Tibial nerve (tissue), 4 donors: Measurements from ENCODE around the gene HIGD2B. TPM values are rescaled to one million over a fixed set of nuclear protein-coding genes. Genes with fewer than 3 reads are reported as not detected.
A peak's percentile ranks its signal among the peaks of the same experiment; 100 is the strongest.

Source experiments
- DNase-seq, 2 donors: peaks; one replicate each; pipeline ENCODE4 v3.0.0-alpha.2; 2019; ENCODE audit warnings: low spot score in 2 of 2
- H3K27ac ChIP-seq, 4 donors: fragments of 200-600 bp; sonication (generic) in 3 of 4; one replicate each; pipeline ENCODE4 v1.5.1; 2017 to 2019; ENCODE audit warnings: mild to moderate bottlenecking in 1 of 4
- H3K27me3 ChIP-seq, 2 donors: fragments of 200-600 bp; sonication (generic) in 1 of 2; one replicate each; pipeline versions ENCODE4 v1.5.1 to v1.6.0; 2017 to 2019
- H3K36me3 ChIP-seq, 3 donors: fragments of 200-600 bp; sonication (generic); one replicate each; pipeline ENCODE4 v1.5.1; 2018 to 2019
- H3K4me1 ChIP-seq, 4 donors: fragments of 200-600 bp; sonication (generic) in 3 of 4; one replicate each; pipeline ENCODE4 v1.5.1; 2017 to 2019
- H3K4me3 ChIP-seq, 4 donors: fragments of 200-600 bp; sonication (generic) in 3 of 4; one replicate each; pipeline ENCODE4 v1.5.1; 2017 to 2019; ENCODE audit warnings: mild to moderate bottlenecking in 1 of 4, moderate library complexity in 1 of 4
- H3K9me3 ChIP-seq, 4 donors: fragments of 200-600 bp; sonication (generic) in 3 of 4; one replicate each; pipeline ENCODE4 v1.5.1; 2017 to 2019
- CTCF ChIP-seq, 5 experiments: fragments of 200-600 bp in 3 of 5; fragments of 450-650 bp in 2 of 5; sonication (generic) in 3 of 5; IDR thresholded peaks; one replicate each; pipeline ENCODE4 v1.5.1; 2016 to 2019; ENCODE audit warnings: antibody characterized with exemption in 5 of 5, mild to moderate bottlenecking in 3 of 5, moderate library complexity in 2 of 5
- EP300 ChIP-seq, 2 donors: sonication (generic); formaldehyde crosslinking; IDR thresholded peaks; one replicate each; pipeline ENCODE4 v1.6.1; 2017; ENCODE audit warnings: antibody characterized with exemption in 2 of 2, mild to moderate bottlenecking in 1 of 2
- POLR2A ChIP-seq, 2 donors: fragments of 450-650 bp; IDR thresholded peaks; one replicate each; pipeline ENCODE4 v1.6.1; 2017; ENCODE audit warnings: antibody characterized with exemption in 2 of 2, mild to moderate bottlenecking in 2 of 2, moderate library complexity in 2 of 2
- WGBS, 2 donors: methylation state at CpG; one replicate each; pipeline ENCODE4 v1.1.5; 2018; 5-methylcytosine and 5-hydroxymethylcytosine counted together
- total RNA-seq, 4 donors: library from RNA; depleted of rRNA; stranded (reverse); fragments of >200 nt; gene quantifications; one replicate each; pipeline ENCODE4 v1.1.0, GENCODE V29; 2016

HIGD2B gene
- total RNA-seq, 4 donors from 2014 or later: not detected

GRCh38 chr15:72690938-72691337 is 5.0 kb upstream of the HIGD2B start:
- H3K4me3 ChIP-seq: no peak overlapping the region
- no peak overlapping the region for H3K27ac ChIP-seq
- no peaks in the 10 kb centered on the region for H3K27me3 ChIP-seq
- no peak for DNase-seq
- TF ChIP-seq CTCF (IDR thresholded peaks at IDR 0.05) (no peak), POLR2A (IDR thresholded peaks at IDR 0.05) (no peak), EP300 (IDR thresholded peaks at IDR 0.05) (no peak)
- no peaks in the 10 kb centered on the region for H3K9me3 ChIP-seq
- 85 to 87% methylated on average over 5 of the region's 5 CpGs for WGBS, 2 donors
- H3K36me3 ChIP-seq: no peaks in the 10 kb centered on the region
- peaks cover 0 to 8% (median 0%) of the 10 kb centered on the region in 4 donors for H3K4me1 ChIP-seq

DNA sequence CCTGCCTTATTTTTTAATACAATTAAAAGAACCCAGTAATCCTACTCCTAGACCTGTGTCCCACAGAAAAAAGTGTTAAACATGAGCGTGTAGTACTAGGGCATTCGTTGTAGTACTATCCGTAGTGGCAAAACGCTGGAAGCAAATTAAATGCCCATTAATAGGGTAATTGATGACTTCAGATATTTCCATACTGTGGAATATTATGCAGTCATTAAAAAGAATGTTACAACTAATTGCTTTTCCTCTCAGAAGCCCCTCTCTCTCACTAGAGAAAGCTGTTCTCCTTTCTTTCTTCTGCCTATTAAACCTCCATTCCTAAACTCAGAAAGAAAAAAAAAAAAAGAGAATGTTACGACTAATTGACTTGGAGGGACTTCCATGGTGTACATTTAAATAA is 2.7 kb upstream of the HIGD2B start:
- no peak overlapping the region for H3K27ac ChIP-seq
- 98% methylated on average over 5 of the region's 5 CpGs for WGBS, 2 donors
- no peak overlapping the region for H3K4me3 ChIP-seq
- no peak for TF ChIP-seq EP300 (IDR thresholded peaks at IDR 0.05)
- peaks cover 0 to 13% (median 0%) of the 10 kb centered on the region in 4 donors for H3K4me1 ChIP-seq
- H3K9me3 ChIP-seq: no peaks in the 10 kb centered on the region
- no peak for DNase-seq
- H3K27me3 ChIP-seq: no peaks in the 10 kb centered on the region
- H3K36me3 ChIP-seq: no peaks in the 10 kb centered on the region

- no peaks in the 10 kb centered on the region for H3K9me3 ChIP-seq
- WGBS, 2 donors: 25 to 28% methylated on average over 23 of the region's 23 CpGs
- TF ChIP-seq POLR2A (IDR thresholded peaks at IDR 0.05): no peak
- no peak for TF ChIP-seq CTCF (IDR thresholded peaks at IDR 0.05)
- no peak for TF ChIP-seq EP300 (IDR thresholded peaks at IDR 0.05)
- peak overlapping the region; percentile 81 to 92 (median 90) for H3K27ac ChIP-seq
- H3K27me3 ChIP-seq: no peaks in the 10 kb centered on the region
- H3K4me1 ChIP-seq: peaks cover 0 to 13% (median 0%) of the 10 kb centered on the region in 4 donors
- H3K36me3 ChIP-seq: no peaks in the 10 kb centered on the region
- peak overlapping the region; percentile 62 to 81 (median 72) for H3K4me3 ChIP-seq
- peak in 1 of 2 donors; percentile 6 for DNase-seq
These were observed 569 bp downstream of the HIGD2B start for GRCh38 chr15:72685301-72685924.

GRCh38 chr15:72682772-72683171 is 3.2 kb downstream of the HIGD2B start:
- no peaks in the 10 kb centered on the region for H3K9me3 ChIP-seq
- 89 to 90% methylated on average over 3 of the region's 3 CpGs for WGBS, 2 donors
- peaks cover 0 to 13% (median 0%) of the 10 kb centered on the region in 4 donors for H3K4me1 ChIP-seq
- no peak for DNase-seq
- TF ChIP-seq EP300 (IDR thresholded peaks at IDR 0.05) (no peak), POLR2A (IDR thresholded peaks at IDR 0.05) (no peak), CTCF (IDR thresholded peaks at IDR 0.05) (no peak)
- no peak overlapping the region for H3K4me3 ChIP-seq
- no peak overlapping the region for H3K27ac ChIP-seq
- H3K27me3 ChIP-seq: peaks cover 0 to 17% of the 10 kb centered on the region in 2 donors
- no peaks in the 10 kb centered on the region for H3K36me3 ChIP-seq

GRCh38 chr15:72680931-72681330 is 5.1 kb downstream of the HIGD2B start:
- H3K27ac ChIP-seq: no peak overlapping the region
- H3K4me1 ChIP-seq: peaks cover 0 to 6% (median 0%) of the 10 kb centered on the region in 4 donors
- DNase-seq: no peak
- no peak for TF ChIP-seq POLR2A (IDR thresholded peaks at IDR 0.05)
- no peak for TF ChIP-seq EP300 (IDR thresholded peaks at IDR 0.05)
- TF ChIP-seq CTCF (IDR thresholded peaks at IDR 0.05): no peak
- H3K36me3 ChIP-seq: no peaks in the 10 kb centered on the region
- no peak overlapping the region for H3K4me3 ChIP-seq
- peaks cover 0 to 33% of the 10 kb centered on the region in 2 donors for H3K27me3 ChIP-seq
- H3K9me3 ChIP-seq: no peaks in the 10 kb centered on the region
- WGBS, 2 donors: 53 to 54% methylated on average over 3 of the region's 3 CpGs
